ENCODE data around the gene TEX2.

DNA sequence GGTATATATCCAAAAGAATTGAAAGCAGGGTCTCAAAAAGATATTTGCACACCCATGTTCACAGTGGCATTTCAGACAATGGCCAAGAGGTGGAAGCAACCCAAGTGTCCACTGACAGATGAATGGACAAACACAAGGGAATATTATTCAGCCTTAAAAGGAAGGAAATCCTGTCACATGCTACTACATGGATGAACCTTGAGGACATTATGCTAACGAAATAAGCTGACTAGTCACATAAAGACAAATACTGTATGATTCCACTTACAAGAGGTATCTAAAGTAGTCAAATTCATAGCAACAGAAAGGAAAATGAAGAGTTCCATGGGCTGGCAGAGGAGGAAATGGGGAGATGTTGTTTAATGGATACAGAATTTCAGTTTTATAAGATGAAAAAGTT is 41.4 kb downstream of the TEX2 start:
- no peak for TF ChIP-seq EZH2phosphoT487 (IDR thresholded peaks at IDR 0.05; ENCODE audit: low read depth)
- TF ChIP-seq, protein P1, sequence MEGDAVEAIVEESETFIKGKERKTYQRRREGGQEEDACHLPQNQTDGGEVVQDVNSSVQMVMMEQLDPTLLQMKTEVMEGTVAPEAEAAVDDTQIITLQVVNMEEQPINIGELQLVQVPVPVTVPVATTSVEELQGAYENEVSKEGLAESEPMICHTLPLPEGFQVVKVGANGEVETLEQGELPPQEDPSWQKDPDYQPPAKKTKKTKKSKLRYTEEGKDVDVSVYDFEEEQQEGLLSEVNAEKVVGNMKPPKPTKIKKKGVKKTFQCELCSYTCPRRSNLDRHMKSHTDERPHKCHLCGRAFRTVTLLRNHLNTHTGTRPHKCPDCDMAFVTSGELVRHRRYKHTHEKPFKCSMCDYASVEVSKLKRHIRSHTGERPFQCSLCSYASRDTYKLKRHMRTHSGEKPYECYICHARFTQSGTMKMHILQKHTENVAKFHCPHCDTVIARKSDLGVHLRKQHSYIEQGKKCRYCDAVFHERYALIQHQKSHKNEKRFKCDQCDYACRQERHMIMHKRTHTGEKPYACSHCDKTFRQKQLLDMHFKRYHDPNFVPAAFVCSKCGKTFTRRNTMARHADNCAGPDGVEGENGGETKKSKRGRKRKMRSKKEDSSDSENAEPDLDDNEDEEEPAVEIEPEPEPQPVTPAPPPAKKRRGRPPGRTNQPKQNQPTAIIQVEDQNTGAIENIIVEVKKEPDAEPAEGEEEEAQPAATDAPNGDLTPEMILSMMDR (IDR thresholded peaks at IDR 0.05; ENCODE audit: low read depth, low read length), result no peak

Data from OCI-LY3 (cell line).